K562 (cell line): ENCODE measurements around the gene RNASEH2A. TPM values are rescaled to one million over a fixed set of nuclear protein-coding genes. Genes with fewer than 3 reads are reported as not detected.
A peak's percentile ranks its signal among the peaks of the same experiment; 100 is the strongest.

Source experiments
- CBFA2T3 ChIP-seq: fragments of 450-650 bp; IDR thresholded peaks from 2 replicates; pipeline ENCODE4 v1.6.1; 2017
- CCNT2 ChIP-seq: IDR thresholded peaks from 2 replicates; pipeline ENCODE4 v1.6.1; 2011; ENCODE audit warnings: borderline replicate concordance, low read depth, mild to moderate bottlenecking, moderate library complexity, mixed read lengths, low read length; ENCODE audit not compliant: insufficient read length; ENCODE audit errors: extremely low read depth
- COPS2 ChIP-seq: fragments of 450-650 bp; conservative IDR thresholded peaks from 2 replicates; pipeline ENCODE4 v1.6.1; 2016; ENCODE audit warnings: mild to moderate bottlenecking, moderate library complexity
- E2F3 ChIP-seq: fragments of 250-450 bp; sonication (Bioruptor Pico); IDR thresholded peaks from 2 replicates; pipeline ENCODE4 v1.4.0; 2020; ENCODE audit warnings: mild to moderate bottlenecking
- GABPB1 ChIP-seq: sonication (generic); formaldehyde crosslinking; IDR thresholded peaks from 2 replicates; pipeline ENCODE4 v1.8.0; 2022; ENCODE audit warnings: mild to moderate bottlenecking, missing genetic modification reagents
- PHF20 ChIP-seq: fragments of 450-650 bp; IDR thresholded peaks from 2 replicates; pipeline ENCODE4 v1.6.1; 2018; ENCODE audit not compliant: partially characterized antibody
- RBM15 ChIP-seq: fragments of 200-400 bp; formaldehyde crosslinking; IDR thresholded peaks from 2 replicates; pipeline ENCODE4 v1.6.1; 2018; ENCODE audit warnings: mild to moderate bottlenecking, low read length, moderate library complexity; ENCODE audit not compliant: insufficient read depth
- SIRT6 ChIP-seq: IDR thresholded peaks from one replicate; pipeline ENCODE4 v1.6.1; 2012; ENCODE audit warnings: low read depth, mild to moderate bottlenecking, control low read depth, inconsistent platforms, low read length, moderate library complexity
- SPI1 ChIP-seq: IDR thresholded peaks from 2 replicates; pipeline ENCODE4 v1.6.1; 2011; ENCODE audit warnings: low read depth, low read length, control low read depth, borderline replicate concordance
- SREBF2 ChIP-seq: sonication (generic); formaldehyde crosslinking; IDR thresholded peaks from 2 replicates; pipeline ENCODE4 v1.4.0; 2020; ENCODE audit warnings: mild to moderate bottlenecking, missing genetic modification reagents
- ZBTB7A ChIP-seq: IDR thresholded peaks from 2 replicates; pipeline ENCODE4 v1.6.1; 2011; ENCODE audit warnings: low read depth, mild to moderate bottlenecking, low read length, moderate library complexity, borderline replicate concordance; ENCODE audit not compliant: control insufficient read depth
- ZNF134 ChIP-seq: fragments of 250-450 bp; sonication (Bioruptor Pico); conservative IDR thresholded peaks from 2 replicates; pipeline ENCODE4 v1.4.0; 2020
- ZNF695 ChIP-seq: fragments of 450-650 bp; formaldehyde crosslinking; IDR thresholded peaks from 2 replicates; pipeline ENCODE4 v1.4.0; 2020; ENCODE audit warnings: mild to moderate bottlenecking, moderate library complexity
- ZSCAN32 ChIP-seq: fragments of 450-650 bp; formaldehyde crosslinking; IDR thresholded peaks from 2 replicates; pipeline ENCODE4 v1.4.0; 2020; ENCODE audit warnings: mild to moderate bottlenecking, moderate library complexity
- polyA plus RNA-seq, 8 experiments: library from polyadenylated mRNA; depleted of rRNA in 4 of 8; stranded (reverse) in 5 of 8; unstranded in 3 of 8; fragments of >200 nt; fragmentation: Nextera tagmentation in 2 of 8; fragmentation: Illumina TruSeq in 1 of 8; extraction: Ambion mirVana in 2 of 8; extraction: Trizol in 1 of 8; gene quantifications; 2 replicates each; pipeline versions ENCODE4 v1.2.1 to v1.2.3, GENCODE V29; 2011 to 2014; ENCODE audit warnings: inconsistent platforms in 1 of 8, missing spikeins in 1 of 8
- total RNA-seq, 7 experiments: library from RNA; depleted of rRNA in 6 of 7; stranded (reverse); fragments of >200 nt in 6 of 7; fragmentation: Illumina TruSeq in 2 of 7; extraction: Trizol in 2 of 7; gene quantifications; 2 replicates each; pipeline versions ENCODE4 v1.2.1 to v1.2.3, GENCODE V29; 2011 to 2021; ENCODE audit warnings: low replicate concordance in 1 of 7
- TF ChIP-seq, protein P1 (sequence below): fragments of 450-650 bp; IDR thresholded peaks from 2 replicates; pipeline ENCODE4 v1.6.1; 2017; ENCODE audit warnings: mild to moderate bottlenecking, moderate library complexity
- TF ChIP-seq, protein P2 (sequence below): fragments of 250-450 bp; sonication (Bioruptor Pico); IDR thresholded peaks from 2 replicates; pipeline ENCODE4 v1.8.0; 2022; ENCODE audit warnings: moderate library complexity, mild to moderate bottlenecking, inconsistent platforms
- TF ChIP-seq, protein P3 (sequence below), 2 experiments: IDR thresholded peaks in 1 of 2; conservative IDR thresholded peaks in 1 of 2; 2 replicates each; pipeline ENCODE4 v1.6.1; 2016; ENCODE audit warnings: low read depth in 2 of 2, mild to moderate bottlenecking in 1 of 2, missing compliant biosample characterization in 1 of 2, missing genetic modification characterization in 1 of 2, moderate library complexity in 1 of 2
- TF ChIP-seq, protein P4 (sequence below): sonication (generic); formaldehyde crosslinking; IDR thresholded peaks from 2 replicates; pipeline ENCODE4 v1.8.0; 2022; ENCODE audit warnings: missing genetic modification reagents, mild to moderate bottlenecking, moderate library complexity, borderline replicate concordance
- TF ChIP-seq, protein P5 (sequence below): fragments of 450-650 bp; formaldehyde crosslinking; IDR thresholded peaks from 2 replicates; pipeline ENCODE4 v1.4.0; 2020; ENCODE audit warnings: mild to moderate bottlenecking, moderate library complexity

Gene RNASEH2A
- total and polyA plus RNA-seq, 9 of the 15 experiments (the other 6 are each of a cell fraction or from before 2014, with no cell fraction given): 22.3 to 78.0 (median 61.7) TPM

DNA sequence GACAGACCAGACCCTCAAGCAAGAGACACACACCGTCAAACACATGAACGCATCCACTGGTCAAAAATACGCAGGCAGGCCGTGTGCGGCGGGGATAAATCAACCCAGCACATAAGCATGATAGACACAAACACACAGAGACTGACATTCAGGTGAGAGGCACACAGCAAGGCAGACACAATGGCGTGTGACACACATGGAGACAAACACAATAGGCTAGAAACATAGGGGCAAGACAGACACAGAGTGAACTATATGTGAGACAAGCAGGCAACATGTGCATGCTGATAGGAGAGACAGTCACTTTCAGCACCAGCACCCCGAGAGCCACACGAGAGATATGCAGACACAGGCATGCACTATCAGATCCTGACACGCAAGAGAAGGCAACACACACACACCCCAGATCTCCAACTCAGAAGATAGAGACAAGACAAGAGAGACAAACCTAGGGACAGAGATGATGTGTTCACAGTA lies 22.0 kb upstream of the RNASEH2A start (continued):
- TF ChIP-seq, protein P1, sequence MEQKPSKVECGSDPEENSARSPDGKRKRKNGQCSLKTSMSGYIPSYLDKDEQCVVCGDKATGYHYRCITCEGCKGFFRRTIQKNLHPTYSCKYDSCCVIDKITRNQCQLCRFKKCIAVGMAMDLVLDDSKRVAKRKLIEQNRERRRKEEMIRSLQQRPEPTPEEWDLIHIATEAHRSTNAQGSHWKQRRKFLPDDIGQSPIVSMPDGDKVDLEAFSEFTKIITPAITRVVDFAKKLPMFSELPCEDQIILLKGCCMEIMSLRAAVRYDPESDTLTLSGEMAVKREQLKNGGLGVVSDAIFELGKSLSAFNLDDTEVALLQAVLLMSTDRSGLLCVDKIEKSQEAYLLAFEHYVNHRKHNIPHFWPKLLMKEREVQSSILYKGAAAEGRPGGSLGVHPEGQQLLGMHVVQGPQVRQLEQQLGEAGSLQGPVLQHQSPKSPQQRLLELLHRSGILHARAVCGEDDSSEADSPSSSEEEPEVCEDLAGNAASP: no peak
- no peak for TF ChIP-seq SPI1
- TF ChIP-seq, protein P2, sequence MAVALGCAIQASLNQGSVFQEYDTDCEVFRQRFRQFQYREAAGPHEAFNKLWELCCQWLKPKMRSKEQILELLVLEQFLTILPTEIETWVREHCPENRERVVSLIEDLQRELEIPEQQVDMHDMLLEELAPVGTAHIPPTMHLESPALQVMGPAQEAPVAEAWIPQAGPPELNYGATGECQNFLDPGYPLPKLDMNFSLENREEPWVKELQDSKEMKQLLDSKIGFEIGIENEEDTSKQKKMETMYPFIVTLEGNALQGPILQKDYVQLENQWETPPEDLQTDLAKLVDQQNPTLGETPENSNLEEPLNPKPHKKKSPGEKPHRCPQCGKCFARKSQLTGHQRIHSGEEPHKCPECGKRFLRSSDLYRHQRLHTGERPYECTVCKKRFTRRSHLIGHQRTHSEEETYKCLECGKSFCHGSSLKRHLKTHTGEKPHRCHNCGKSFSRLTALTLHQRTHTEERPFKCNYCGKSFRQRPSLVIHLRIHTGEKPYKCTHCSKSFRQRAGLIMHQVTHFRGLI (CRISPR knock-in tag): no peak
- TF ChIP-seq PHF20: peak; percentile 74
- TF ChIP-seq, protein P3, sequence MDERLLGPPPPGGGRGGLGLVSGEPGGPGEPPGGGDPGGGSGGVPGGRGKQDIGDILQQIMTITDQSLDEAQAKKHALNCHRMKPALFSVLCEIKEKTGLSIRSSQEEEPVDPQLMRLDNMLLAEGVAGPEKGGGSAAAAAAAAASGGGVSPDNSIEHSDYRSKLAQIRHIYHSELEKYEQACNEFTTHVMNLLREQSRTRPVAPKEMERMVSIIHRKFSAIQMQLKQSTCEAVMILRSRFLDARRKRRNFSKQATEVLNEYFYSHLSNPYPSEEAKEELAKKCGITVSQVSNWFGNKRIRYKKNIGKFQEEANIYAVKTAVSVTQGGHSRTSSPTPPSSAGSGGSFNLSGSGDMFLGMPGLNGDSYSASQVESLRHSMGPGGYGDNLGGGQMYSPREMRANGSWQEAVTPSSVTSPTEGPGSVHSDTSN (CRISPR knock-in tag; IDR thresholded peaks at IDR 0.05; ENCODE audit: low read depth): no peak
- TF ChIP-seq, protein P3 (tag; conservative IDR thresholded peaks at IDR 0.05; ENCODE audit: low read depth): peak; percentile 64
- TF ChIP-seq ZNF695 (CRISPR knock-in tag): no peak
- no peak for TF ChIP-seq E2F3
- no peak for TF ChIP-seq SREBF2 (CRISPR knock-in tag)
- no peak for TF ChIP-seq ZBTB7A
- TF ChIP-seq GABPB1 (CRISPR knock-in tag): peak; percentile 51
- TF ChIP-seq, protein P4, sequence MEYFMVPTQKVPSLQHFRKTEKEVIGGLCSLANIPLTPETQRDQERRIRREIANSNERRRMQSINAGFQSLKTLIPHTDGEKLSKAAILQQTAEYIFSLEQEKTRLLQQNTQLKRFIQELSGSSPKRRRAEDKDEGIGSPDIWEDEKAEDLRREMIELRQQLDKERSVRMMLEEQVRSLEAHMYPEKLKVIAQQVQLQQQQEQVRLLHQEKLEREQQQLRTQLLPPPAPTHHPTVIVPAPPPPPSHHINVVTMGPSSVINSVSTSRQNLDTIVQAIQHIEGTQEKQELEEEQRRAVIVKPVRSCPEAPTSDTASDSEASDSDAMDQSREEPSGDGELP (CRISPR knock-in tag): peak; percentile 82
- no peak for TF ChIP-seq SIRT6
- no peak for TF ChIP-seq ZNF134 (CRISPR knock-in tag)
- no peak for TF ChIP-seq RBM15
- TF ChIP-seq ZSCAN32 (CRISPR knock-in tag): no peak
- peak; percentile 18 for TF ChIP-seq CCNT2
- TF ChIP-seq CBFA2T3: peak; percentile 98
- TF ChIP-seq, protein P5, sequence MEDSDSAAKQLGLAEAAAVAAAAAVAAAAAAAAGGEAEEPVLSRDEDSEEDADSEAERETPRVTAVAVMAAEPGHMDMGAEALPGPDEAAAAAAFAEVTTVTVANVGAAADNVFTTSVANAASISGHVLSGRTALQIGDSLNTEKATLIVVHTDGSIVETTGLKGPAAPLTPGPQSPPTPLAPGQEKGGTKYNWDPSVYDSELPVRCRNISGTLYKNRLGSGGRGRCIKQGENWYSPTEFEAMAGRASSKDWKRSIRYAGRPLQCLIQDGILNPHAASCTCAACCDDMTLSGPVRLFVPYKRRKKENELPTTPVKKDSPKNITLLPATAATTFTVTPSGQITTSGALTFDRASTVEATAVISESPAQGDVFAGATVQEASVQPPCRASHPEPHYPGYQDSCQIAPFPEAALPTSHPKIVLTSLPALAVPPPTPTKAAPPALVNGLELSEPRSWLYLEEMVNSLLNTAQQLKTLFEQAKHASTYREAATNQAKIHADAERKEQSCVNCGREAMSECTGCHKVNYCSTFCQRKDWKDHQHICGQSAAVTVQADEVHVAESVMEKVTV: no peak
- no peak for TF ChIP-seq COPS2
